ENCODE data around the gene SGIP1. TPM values are rescaled to one million over a fixed set of nuclear protein-coding genes. Genes with fewer than 3 reads are reported as not detected.
"Not testable (repeated sequence)": the region's sequence is repeated elsewhere in the genome, so short reads cannot be mapped to it uniquely, and the experiment has no call there.

Gene SGIP1
- total RNA-seq, 1 donor from 2014 or later, result 3.6 TPM

DNA sequence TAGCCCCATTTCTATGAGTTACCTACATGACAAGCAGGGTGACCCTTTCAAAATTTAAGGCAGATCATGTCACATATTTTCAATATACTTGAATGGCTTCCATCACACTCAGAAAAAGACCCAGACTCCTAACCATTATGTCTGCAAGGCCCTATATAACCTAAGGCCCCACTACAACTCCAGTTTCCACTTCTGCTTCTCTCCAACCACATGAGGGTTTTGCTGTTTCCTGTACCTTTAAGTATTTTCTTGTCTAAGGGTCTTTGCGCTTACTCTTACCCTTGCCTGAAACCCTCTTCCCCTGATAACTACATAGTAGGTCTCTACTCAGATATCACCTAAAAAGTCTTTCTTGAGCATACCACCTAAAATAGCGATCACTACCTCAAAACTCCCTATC lies 46.1 kb downstream of the SGIP1 start:
- intact Hi-C loops (cut with DNase I), result no loop called here
- ATAC-seq (ENCODE audit: poor library complexity) (no peak), DNase-seq (no peak)

DNA sequence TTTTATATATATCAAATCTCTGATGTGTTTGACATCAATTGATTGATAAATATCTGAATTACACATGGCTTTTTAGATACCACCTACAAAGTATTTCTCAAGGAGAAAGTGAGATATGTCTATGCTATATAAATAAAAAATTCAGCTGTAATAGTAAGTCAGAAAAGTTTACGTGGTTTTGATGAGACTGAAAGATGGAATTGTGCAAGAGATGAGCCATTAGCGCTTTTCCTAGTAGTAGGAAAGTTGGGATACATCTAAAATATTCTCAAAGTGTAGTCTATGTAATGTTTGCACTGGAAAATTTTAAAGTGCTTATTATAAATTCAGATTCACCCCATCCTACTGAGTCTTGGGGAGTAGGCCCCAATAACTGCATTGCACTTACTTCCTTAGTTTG lies 49.1 kb downstream of the SGIP1 start:
- ATAC-seq (ENCODE audit: poor library complexity) (no peak), DNase-seq (no peak)
- intact Hi-C loops (cut with DNase I), result no loop called here

DNA sequence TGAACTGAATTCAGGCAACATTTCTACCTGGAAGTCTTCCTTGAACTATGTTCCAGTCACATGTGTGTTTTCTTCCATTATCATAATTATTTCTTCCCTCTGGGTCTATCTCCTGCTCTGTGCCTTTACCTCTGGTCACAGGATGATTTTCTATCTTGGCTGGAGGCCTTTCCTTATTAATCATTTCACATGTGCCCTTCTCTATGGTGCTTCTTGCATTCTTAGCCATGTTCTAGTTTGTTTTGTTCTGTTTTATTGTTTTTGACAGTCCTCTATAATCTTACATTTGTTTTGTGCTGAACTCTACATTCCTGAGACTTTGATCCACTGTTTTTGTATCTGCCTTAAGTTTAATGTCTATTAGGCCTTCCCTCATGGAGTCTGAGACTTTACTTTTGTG lies 51.0 kb downstream of the SGIP1 start:
- DNase-seq (no peak), ATAC-seq (ENCODE audit: poor library complexity) (no peak)
- intact Hi-C loops (cut with DNase I), result no loop called here

DNA sequence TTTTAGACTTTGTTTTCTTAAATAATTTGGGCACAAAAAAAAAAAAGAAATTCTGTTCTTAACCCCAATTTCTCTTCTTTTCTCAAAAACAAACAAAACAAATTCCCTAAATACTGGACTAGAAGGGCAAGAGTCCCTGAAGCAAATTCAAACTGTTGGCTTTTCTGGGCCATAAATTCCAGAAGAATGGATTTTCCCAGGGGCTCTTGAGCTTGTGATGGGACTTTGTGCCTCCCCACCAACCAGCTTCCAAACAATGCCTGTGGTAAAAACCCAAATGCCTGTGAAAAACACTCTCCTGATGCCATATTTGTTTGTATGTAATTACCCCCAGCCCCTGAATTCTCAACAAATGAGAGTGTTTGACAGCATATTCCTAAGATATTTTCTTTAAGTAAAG lies 55.4 kb downstream of the SGIP1 start:
- intact Hi-C loops (cut with DNase I), result no loop called here
- DNase-seq, result no peak

DNA sequence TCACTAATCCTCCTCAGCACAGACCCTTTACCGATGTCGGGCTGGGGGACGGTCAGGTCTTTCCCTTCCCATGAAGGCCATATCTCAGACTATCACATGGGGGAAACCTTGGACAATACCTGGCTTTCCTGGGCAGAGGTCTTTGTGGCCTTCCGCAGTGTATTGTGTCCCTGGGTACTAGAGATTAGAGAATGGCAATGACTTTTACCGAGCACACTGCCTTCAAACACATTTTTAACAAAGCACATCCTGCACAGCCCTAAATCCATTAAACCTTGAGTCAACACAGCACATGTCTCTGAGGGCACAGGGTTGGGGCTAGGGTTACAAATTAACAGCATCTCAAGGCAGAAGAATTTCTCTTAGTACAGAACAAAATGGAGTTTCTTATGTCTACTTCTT lies 58.2 kb downstream of the SGIP1 start:
- ATAC-seq (ENCODE audit: poor library complexity); intact Hi-C loops (cut with DNase I); DNase-seq: not testable (repeated sequence)

More for the DNA sequence above, 55.4 kb downstream of the SGIP1 start:
- no peak for ATAC-seq (ENCODE audit: poor library complexity)

DNA sequence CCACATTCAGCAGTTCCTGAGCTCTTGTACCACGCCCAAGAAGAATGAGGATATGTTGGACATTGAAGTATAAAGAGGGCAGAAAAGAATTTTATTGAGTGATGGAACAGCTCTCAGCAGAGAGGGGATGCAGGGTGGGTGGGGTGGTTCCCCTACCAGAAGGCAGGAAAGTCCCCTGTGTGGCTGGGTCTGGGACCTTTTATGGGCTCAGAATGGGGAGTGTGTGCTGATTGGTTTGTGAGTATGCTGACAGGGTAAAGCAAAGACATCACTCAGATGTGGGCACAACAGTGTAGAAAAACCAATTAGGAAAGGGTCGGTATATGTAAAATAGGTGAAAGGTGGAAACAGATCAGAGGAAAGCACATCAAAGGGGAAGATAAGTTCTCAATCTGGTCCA lies 62.2 kb downstream of the SGIP1 start:
- DNase-seq (no peak), ATAC-seq (ENCODE audit: poor library complexity) (no peak)
- intact Hi-C loops (cut with DNase I), result no loop called here

DNA sequence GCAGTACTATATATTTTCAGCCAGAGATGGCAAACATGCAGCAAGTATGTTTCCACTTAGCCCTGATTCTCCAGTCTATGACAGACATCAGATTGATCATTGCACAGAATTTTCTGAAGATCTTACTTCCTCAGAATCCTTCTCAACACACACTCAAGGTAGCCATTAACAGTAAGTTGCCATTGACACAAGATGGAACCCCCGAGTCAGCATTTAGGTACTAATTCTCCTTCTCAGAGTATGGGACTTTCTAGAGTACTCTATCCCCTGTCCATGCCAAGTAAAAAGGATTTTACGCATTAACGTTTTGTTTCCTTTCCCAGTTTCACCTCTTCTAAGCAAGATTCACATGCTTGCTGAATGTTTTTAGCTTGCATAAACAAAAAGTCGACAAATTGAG lies 63.5 kb downstream of the SGIP1 start:
- no peak for ATAC-seq (ENCODE audit: poor library complexity)
- DNase-seq, result no peak
- intact Hi-C loops (cut with DNase I), result no loop called here

DNA sequence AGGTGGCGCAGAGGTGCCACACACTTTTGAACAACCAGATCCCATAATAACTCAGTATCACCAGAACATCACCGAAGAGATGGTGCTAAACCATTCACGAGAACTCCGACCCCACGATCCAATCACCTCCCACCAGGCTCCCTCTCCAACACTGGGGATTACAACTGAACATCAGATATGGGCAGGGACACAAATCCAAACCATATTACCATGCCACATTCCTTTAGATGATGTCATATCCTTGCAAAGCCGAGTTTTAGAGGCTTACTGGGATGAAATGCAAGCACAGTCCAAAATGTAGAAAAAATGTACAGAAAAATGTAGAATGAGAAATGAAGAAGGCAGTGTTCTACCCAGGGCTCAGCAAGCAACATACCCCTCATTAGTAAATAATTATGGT lies 64.7 kb downstream of the SGIP1 start:
- ATAC-seq (ENCODE audit: poor library complexity), result no peak

DNA sequence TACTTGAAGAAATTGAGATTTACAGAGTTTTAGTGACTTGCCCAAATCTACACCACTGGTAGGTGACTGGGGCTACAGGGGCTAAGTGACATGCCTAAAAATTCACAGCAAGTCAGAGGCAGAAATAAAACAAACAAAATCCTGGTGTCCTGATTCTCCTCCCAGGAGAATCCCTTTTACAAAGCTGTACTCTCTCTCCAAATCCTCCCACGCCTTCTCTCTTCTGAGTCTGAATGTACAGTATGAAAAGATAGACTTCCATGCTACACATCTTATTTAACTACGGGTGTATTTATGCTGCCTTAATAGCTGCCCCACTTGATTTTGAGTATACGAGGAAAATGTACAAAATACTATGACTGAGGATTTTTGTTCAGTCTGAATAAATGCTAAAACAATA lies 65.4 kb downstream of the SGIP1 start:
- no peak for ATAC-seq (ENCODE audit: poor library complexity)
- intact Hi-C loops (cut with DNase I), result no loop called here
- no peak for DNase-seq

More for the DNA sequence above, 64.7 kb downstream of the SGIP1 start:
- intact Hi-C loops (cut with DNase I), result no loop called here
- no peak for DNase-seq

DNA sequence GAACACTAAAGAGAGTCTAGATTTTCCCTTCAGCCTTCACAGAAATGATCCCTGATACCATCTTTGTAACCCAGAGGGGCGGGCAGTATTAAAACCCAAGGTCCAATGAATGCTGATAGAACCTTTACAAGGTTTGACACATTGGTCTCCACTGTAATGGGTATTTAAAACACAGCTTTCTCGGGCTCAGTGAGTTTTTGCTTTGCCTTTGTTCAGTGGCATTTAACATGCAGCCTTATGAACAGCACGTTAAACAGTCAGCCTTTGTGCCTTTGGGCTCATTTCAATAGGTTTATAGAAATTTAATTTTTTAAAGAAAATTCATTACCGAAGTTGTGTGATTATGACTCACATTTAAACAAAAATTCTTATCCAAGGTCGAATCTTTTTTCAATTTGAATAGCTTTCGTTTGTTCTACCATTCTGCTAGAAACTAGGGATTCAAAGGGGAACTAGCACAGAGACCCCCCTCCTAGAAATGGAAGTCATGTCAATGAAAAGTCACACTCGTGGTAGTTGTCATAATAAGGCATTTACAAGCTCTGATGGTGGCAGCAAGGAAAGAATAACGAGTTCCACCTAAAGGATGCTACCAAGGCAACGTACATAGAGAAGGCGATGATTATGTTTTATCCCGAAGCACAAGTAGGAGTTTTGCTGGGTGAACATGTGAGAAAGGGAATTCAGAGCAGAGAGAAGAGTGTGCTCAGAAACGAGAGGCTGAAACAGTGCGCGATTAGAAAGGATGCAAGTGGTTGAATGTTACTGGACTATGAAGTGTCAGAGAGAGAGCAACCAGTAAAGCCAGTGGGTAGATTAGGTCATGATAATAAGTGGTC lies 66.2 kb downstream of the SGIP1 start:
- intact Hi-C loops (cut with DNase I), result no loop called here
- ATAC-seq (ENCODE audit: poor library complexity) (no peak), DNase-seq (no peak)

DNA sequence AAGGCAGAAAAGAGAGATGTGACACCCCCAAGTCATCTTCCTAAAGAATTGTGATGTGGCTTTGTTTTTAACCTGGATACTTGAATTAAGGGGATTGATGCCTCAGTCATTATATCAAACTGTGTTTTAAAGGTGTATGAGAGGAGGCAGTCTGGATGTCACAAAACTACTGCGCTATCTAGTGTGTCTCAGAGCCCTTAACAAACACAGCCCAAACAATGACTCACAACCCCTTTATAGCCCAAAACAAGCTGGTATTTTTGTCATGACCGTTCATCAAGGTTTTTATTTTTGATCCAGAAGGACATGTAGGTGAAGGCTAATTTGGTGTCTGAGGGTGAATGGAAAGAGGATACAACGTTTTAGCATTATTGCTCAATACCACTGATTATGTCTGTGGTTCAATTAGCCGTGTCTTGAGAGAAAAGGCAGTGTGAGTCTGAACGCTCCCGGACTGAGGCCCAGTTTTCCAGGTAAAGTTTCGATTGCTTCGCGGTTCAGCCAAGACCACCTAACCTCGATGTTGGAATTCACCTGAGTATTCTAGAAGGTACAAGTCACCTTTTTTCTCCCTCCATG lies 71.6 kb downstream of the SGIP1 start:
- intact Hi-C loops (cut with DNase I), result no loop called here
- DNase-seq, result no peak

DNA sequence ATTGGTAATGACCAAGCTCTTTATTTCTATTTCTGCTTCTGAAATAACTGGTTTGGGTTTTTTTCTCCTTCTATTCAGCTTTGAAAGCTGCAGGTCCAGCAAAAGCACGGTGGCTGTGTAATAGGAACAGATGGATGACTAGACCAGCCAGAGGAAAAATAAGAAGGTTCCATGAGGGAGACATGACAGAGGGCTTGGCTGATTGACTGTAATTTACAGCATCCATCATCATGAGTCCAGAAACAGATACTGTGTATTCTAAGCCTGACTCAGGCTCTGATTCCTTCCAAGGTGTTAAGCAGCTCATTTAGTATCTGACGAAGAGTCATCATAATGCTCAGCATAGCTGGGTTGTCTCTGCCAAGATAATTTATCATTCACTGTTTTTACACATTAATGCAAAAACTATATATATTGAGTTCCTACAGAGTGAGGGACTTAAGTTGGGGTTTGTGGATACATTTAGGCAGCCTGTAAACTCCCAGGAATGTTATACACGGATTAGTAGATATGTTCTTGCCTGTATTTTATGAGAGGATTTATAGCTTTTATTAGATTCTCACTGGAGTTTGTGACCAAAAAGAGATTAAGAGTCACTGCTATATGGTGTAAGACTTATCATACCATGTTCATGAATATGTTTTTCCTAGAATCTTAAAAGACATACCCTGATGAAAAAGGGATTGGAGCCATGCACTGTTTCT lies 72.6 kb downstream of the SGIP1 start:
- intact Hi-C loops (cut with DNase I), result no loop called here
- ATAC-seq (ENCODE audit: poor library complexity) (no peak), DNase-seq (no peak)

More for the DNA sequence above, 71.6 kb downstream of the SGIP1 start:
- ATAC-seq (ENCODE audit: poor library complexity), result no peak

DNA sequence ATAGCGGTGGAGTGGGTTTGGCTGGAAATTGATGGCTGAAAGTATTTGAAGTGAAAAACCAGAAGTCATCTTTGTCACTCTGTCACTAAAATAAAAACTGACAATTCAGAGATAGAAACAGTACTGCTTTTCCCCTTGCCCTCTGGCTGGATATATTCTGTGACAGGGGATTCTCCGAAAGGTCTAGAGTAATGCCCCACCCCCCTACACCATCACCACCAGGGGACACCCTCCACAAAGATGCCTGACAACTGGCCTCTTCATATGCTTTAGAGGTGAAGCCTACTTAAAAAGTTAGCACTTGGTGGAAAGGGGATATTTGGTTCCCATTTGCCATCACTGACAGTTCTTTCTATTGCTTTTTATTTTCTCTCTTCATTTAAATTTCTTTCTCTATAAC lies 73.5 kb downstream of the SGIP1 start:
- no peak for ATAC-seq (ENCODE audit: poor library complexity)
- no peak for DNase-seq
- intact Hi-C loops (cut with DNase I), result no loop called here

DNA sequence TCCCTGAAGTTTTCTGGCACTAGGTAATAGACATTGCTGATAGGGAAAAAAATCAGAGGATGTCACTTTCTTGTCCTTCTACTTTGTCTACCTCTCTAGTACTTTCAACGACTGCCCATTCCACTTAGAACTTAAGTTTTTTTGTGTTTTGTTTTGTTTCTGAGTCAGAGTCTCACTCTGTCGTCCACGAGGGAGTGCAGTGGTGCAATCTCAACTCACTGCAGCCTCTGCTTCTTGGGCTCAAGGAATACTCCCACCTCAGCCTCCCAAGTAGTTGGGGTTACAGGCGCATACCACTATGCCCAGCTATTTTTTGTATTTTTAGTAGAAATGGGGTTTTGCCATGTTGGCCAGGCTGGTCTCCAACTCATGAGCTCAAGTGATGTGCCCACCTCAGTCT lies 79.2 kb downstream of the SGIP1 start:
- intact Hi-C loops (cut with DNase I), result no loop called here
- no peak for ATAC-seq (ENCODE audit: poor library complexity)
- DNase-seq, result no peak

DNA sequence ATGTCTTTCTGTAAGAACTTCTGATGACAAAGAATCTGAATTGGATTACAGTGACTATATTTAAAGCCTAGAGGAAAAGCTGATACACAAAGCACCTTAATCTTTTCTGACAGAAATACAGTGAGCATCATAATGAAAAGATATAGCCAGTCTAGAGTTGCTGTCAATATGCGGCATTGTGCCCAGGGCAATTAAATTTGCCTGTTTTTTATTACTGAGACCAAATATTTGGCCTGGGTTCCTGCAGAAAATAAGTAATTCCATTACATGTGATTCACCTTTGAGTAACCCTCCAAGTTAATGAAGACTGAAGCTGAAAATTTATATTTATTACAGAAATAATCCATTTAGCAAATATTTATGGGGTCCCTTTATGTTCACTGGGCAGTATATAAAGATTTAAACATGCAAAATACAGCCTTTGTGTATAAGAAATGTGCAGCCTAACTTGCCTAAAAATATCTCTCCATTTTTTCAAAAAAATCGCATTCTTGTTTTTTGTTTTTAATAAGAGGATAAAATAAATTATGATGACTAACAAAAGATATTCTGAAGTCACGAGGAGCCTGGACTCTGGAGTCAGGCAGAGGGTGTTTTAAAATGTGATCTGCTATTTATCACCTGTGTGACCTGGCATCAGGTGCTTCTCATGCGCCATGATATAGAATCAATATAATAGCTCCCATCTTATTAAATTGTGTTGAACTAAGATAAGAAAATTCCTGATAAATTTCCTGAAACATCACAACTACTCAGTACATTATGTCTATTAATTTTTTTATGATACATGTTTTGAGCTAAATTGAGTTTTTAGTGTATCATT lies 83.6 kb downstream of the SGIP1 start:
- ATAC-seq (ENCODE audit: poor library complexity) (no peak), DNase-seq (no peak)
- intact Hi-C loops (cut with DNase I), result no loop called here

DNA sequence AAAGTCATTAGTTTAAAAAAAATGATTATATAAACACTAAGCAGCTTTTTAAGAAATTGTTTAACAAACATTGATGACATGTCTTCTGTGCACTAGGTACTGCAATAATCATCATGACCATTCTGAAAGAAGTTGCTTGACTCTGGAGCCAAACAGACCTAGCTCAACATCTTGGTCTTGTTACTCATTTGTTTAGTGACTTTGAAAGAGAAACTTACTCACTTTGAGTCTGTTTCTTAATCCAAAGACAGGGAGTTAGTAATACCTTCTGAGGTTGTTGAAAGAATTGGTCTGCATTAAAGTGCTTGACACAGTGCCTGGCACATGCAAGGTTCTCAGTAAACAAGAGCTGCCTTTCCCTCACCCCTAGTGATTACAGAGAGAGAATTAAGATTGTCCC lies 84.4 kb downstream of the SGIP1 start:
- DNase-seq, result no peak
- intact Hi-C loops (cut with DNase I), result no loop called here
- ATAC-seq (ENCODE audit: poor library complexity), result no peak

DNA sequence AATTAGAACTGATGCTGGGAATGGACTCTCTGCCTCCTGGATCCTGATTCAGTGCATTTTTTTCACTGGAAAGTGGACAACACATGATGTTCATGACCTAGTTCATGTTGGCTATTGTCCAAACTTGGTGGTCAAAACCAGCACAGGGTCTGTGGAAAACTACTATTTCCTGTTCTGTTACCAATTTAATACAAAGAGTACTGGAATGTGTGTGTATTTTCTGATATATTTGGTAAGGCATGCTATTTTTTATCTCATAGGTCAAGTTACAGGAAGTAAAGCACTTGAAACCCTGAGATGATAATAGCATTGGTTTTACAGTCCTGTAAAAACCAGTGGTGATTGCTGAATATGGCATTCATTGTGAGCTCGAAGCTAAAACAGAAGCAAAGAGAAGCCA lies 89.9 kb downstream of the SGIP1 start:
- intact Hi-C loops (cut with DNase I), result no loop called here
- DNase-seq, result no peak
- no peak for ATAC-seq (ENCODE audit: poor library complexity)

DNA sequence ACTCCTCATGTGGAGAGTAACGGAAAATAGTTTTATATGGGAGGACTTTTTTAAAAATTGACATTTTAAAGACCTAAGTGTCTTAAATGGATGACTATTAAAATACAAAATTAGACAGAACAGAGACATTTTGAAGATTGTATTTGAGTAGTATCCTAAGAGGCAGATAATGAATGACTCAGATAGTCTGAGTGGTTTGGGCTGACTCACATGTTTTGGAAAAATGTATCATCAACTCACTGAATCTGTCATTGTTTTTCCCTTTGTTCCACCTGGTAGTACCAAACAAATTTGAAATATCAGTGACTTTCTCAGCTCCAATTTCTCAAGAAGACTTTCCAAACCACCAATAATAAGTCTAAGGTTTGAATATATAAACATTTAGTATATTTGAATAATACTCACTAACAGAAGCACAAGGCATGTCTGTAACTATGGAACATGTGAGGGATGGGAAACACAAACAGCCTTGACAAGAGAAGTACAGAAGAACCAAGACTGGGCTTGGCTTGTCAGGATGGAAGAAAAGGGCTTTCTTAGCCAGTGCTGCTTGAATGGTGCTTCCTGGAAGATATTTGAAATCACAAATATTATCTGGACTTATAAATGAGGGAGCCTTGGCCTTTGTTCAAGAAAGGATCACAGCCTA lies 90.6 kb downstream of the SGIP1 start:
- ATAC-seq (ENCODE audit: poor library complexity) (no peak), DNase-seq (no peak)
- intact Hi-C loops (cut with DNase I), result no loop called here

DNA sequence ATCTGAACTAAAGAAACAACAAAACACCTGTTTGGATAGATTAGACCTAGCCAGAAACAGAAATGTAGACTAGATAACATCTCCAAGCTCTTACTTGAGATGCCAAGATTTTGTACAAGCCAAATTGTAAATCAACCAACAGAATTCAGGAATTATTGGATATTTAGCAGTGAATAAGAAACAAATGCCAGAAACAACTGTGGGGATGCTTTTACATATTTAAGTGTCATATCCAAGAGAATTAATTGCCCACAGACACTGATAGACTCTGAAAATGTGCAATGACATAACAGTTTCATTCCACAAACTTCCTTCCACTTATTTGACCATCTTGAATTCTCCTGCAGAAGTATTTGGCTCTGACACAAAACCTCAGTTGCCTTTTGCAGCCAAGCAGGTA lies 92.3 kb downstream of the SGIP1 start:
- DNase-seq (no peak), ATAC-seq (ENCODE audit: poor library complexity) (no peak)
- intact Hi-C loops (cut with DNase I), result no loop called here
